HCT116 (cell line): ENCODE data around the gene RBM20. TPM values are rescaled to one million over a fixed set of nuclear protein-coding genes. Genes with fewer than 3 reads are reported as not detected.

Experiments
- ATAC-seq: fragments of 200-7000 bp; cut with Tn5 transposase; 2 replicates; pipeline ENCODE4 v1.9.1; 2020; ENCODE audit warnings: mild to moderate bottlenecking, moderate library complexity
- BruUV-seq: library from RNA; stranded (reverse); fragments of 400-500 nt; replicated peaks from 2 replicates; lab custom pipeline; 2021; lab: Mats Ljungman, UMichigan
- CTCF ChIA-PET: fragments of 300-600 bp; sonication (Branson Sonifier 250); formaldehyde crosslinking; loops from one replicate; lab custom pipeline; 2021; ENCODE audit warnings: antibody characterized with exemption; lab: Charles Lee
- POLR2A ChIA-PET: fragments of 300-600, 350-600 bp; sonication (Branson Sonifier 250); formaldehyde crosslinking; loops from one replicate; lab custom pipeline; 2021; ENCODE audit warnings: antibody characterized with exemption; lab: Charles Lee
- RAD21 ChIA-PET, 2 experiments: fragments of 300-600 bp; sonication (Branson Sonifier 250); formaldehyde crosslinking; loops; one replicate each; lab custom pipeline; 2023; ENCODE audit warnings: low total read pairs in 2 of 2; ENCODE audit not compliant: uncharacterized antibody in 2 of 2, unreplicated experiment in 2 of 2, low non-redundant PET in 1 of 2; lab: Charles Lee
- DNase-seq: peaks from one replicate; pipeline ENCODE4 v3.0.0-alpha.2; 2010; ENCODE audit warnings: low read depth, low spot score
- H2AFZ ChIP-seq: fragments of 200-600 bp; shearing (Covaris generic), sonication (generic); 2 replicates; pipeline ENCODE4 v1.6.1; 2017; ENCODE audit warnings: low read depth, mixed run types, mixed read lengths, antibody characterized with exemption, low read length; ENCODE audit not compliant: poor library complexity, severe bottlenecking
- H3K27ac ChIP-seq: 2 replicates; pipeline ENCODE4 v1.5.1; 2012; ENCODE audit warnings: low read depth, low read length
- H3K27me3 ChIP-seq: fragments of 200-600 bp; sonication (generic); 2 replicates; pipeline ENCODE4 v1.6.1; 2016; ENCODE audit warnings: mixed run types, low read length, mixed read lengths; ENCODE audit not compliant: insufficient read depth
- H3K36me3 ChIP-seq, 2 experiments: fragments of 200-500 bp in 1 of 2; fragments of 200-600 bp in 1 of 2; sonication (Bioruptor generic) in 1 of 2; sonication (generic) in 1 of 2; 2 replicates each; pipeline versions ENCODE4 v1.5.1 to v1.6.1; 2014 to 2016; ENCODE audit warnings: low read length in 2 of 2, inconsistent platforms in 1 of 2, mixed read lengths in 1 of 2, mixed run types in 1 of 2; ENCODE audit not compliant: insufficient read depth in 2 of 2, control insufficient read depth in 1 of 2
- H3K4me1 ChIP-seq, 2 experiments: fragments of 200-600 bp in 1 of 2; sonication (generic) in 1 of 2; 2 replicates each; pipeline versions ENCODE4 v1.5.1 to v1.6.1; 2012 to 2017; ENCODE audit warnings: low read length in 2 of 2, inconsistent platforms in 1 of 2, mild to moderate bottlenecking in 1 of 2, mixed read lengths in 1 of 2, mixed run types in 1 of 2, moderate library complexity in 1 of 2; ENCODE audit not compliant: insufficient read depth in 2 of 2, control insufficient read depth in 1 of 2
- H3K4me2 ChIP-seq: fragments of 200-600 bp; sonication (generic); 2 replicates; pipeline ENCODE4 v1.6.1; 2017; ENCODE audit warnings: mixed run types, low read length, mixed read lengths
- H3K4me3 ChIP-seq, 2 experiments: fragments of 200-600 bp in 1 of 2; sonication (generic) in 1 of 2; replicated peaks in 1 of 2; 2 replicates each; pipeline ENCODE4 v1.5.1; 2011 to 2016; ENCODE audit warnings: low read length in 2 of 2, control low read depth in 1 of 2, low read depth in 1 of 2, mild to moderate bottlenecking in 1 of 2, mixed read lengths in 1 of 2, mixed run types in 1 of 2
- H3K79me2 ChIP-seq: fragments of 200-600 bp; sonication (generic); 2 replicates; pipeline ENCODE4 v1.6.1; 2017; ENCODE audit warnings: mild to moderate bottlenecking, mixed run types, low read length, moderate library complexity, mixed read lengths; ENCODE audit not compliant: insufficient read depth
- H3K9ac ChIP-seq: fragments of 200-600 bp; sonication (generic); 2 replicates; pipeline ENCODE4 v1.6.1; 2016; ENCODE audit warnings: low read length, mixed read lengths
- H3K9me2 ChIP-seq: fragments of 200-600 bp; sonication (generic), shearing (Covaris generic); 2 replicates; pipeline ENCODE4 v1.6.1; 2017; ENCODE audit warnings: mixed run types, mild to moderate bottlenecking, moderate library complexity; ENCODE audit not compliant: insufficient read depth
- H3K9me3 ChIP-seq, 2 experiments: fragments of 200-500 bp in 1 of 2; fragments of 200-600 bp in 1 of 2; sonication (Bioruptor generic) in 1 of 2; sonication (generic) in 1 of 2; 2 replicates each; pipeline ENCODE4 v1.6.1; 2014 to 2017; ENCODE audit warnings: low read length in 2 of 2, mixed read lengths in 2 of 2, inconsistent platforms in 1 of 2, low read depth in 1 of 2, mild to moderate bottlenecking in 1 of 2, mixed run types in 1 of 2, moderate library complexity in 1 of 2; ENCODE audit not compliant: control insufficient read depth in 1 of 2, insufficient read depth in 1 of 2
- H4K20me1 ChIP-seq: fragments of 200-600 bp; sonication (generic), shearing (Covaris generic); 2 replicates; pipeline ENCODE4 v1.6.1; 2017; ENCODE audit warnings: mixed run types, mild to moderate bottlenecking, moderate library complexity; ENCODE audit not compliant: insufficient read depth
- CEBPB ChIP-seq: IDR thresholded peaks from 2 replicates; pipeline ENCODE4 v1.6.1; 2012; ENCODE audit warnings: low read depth
- EGR1 ChIP-seq: IDR thresholded peaks from 2 replicates; pipeline ENCODE4 v1.6.1; 2012; ENCODE audit warnings: low read depth
- ELF1 ChIP-seq: IDR thresholded peaks from 2 replicates; pipeline ENCODE4 v1.6.1; 2012; ENCODE audit warnings: low read depth, borderline replicate concordance
- EZH2 ChIP-seq: fragments of 200-600 bp; sonication (generic); IDR thresholded peaks from 2 replicates; pipeline ENCODE4 v1.6.1; 2017; ENCODE audit warnings: antibody characterized with exemption, mixed run types
- EZH2phosphoT487 ChIP-seq: fragments of 200-600 bp; IDR thresholded peaks from 2 replicates; pipeline ENCODE4 v1.6.1; 2018; ENCODE audit warnings: antibody characterized with exemption, borderline replicate concordance
- FOSL1 ChIP-seq: IDR thresholded peaks from 2 replicates; pipeline ENCODE4 v1.6.1; 2012; ENCODE audit warnings: low read depth
- JUND ChIP-seq: IDR thresholded peaks from 2 replicates; pipeline ENCODE4 v1.6.1; 2012
- POLR2A ChIP-seq: IDR thresholded peaks from 2 replicates; pipeline ENCODE4 v1.7.0; 2011; ENCODE audit warnings: borderline replicate concordance; ENCODE audit not compliant: insufficient read depth, insufficient read length; ENCODE audit errors: extremely low read depth
- RAD21 ChIP-seq: IDR thresholded peaks from 2 replicates; pipeline ENCODE4 v1.6.1; 2012; ENCODE audit warnings: low read depth, mild to moderate bottlenecking
- SP1 ChIP-seq: IDR thresholded peaks from 2 replicates; pipeline ENCODE4 v1.6.1; 2012; ENCODE audit warnings: low read depth
- SRF ChIP-seq: IDR thresholded peaks from 2 replicates; pipeline ENCODE4 v1.6.1; 2012; ENCODE audit warnings: low read depth
- TCF7L2 ChIP-seq: IDR thresholded peaks from 2 replicates; pipeline ENCODE4 v1.7.0; 2011; ENCODE audit warnings: borderline replicate concordance, inconsistent platforms; ENCODE audit not compliant: insufficient read depth, insufficient read length; ENCODE audit errors: extremely low read depth
- YY1 ChIP-seq: IDR thresholded peaks from 2 replicates; pipeline ENCODE4 v1.6.1; 2011; ENCODE audit warnings: low read length, low read depth, moderate library complexity, mild to moderate bottlenecking; ENCODE audit not compliant: insufficient replicate concordance; ENCODE audit errors: extremely low read depth
- ZFX ChIP-seq: fragments of 450-650 bp; IDR thresholded peaks from 2 replicates; pipeline ENCODE4 v1.6.1; 2017
- ZNF274 ChIP-seq: fragments of 200-500 bp; sonication (Bioruptor generic); IDR thresholded peaks from 2 replicates; pipeline ENCODE4 v1.6.1; 2014; ENCODE audit warnings: mild to moderate bottlenecking, low read depth, low read length, inconsistent platforms
- intact Hi-C: fragments of 100-400 bp; cut with micrococcal nuclease; formaldehyde crosslinking; loops from 2 replicates; pipeline ENCODE4 v1.10.0; 2022
- total RNA-seq: library from RNA; stranded (reverse); gene quantifications from one replicate; pipeline ENCODE4 v1.2.1, GENCODE V29; 2021; ENCODE audit not compliant: unreplicated experiment
- TF ChIP-seq, protein P1 (sequence below): IDR thresholded peaks from 2 replicates; pipeline ENCODE4 v1.6.1; 2012
- TF ChIP-seq, protein P2 (sequence below), 3 experiments: fragments of 200-600 bp in 1 of 3; sonication (generic) in 1 of 3; IDR thresholded peaks in 2 of 3; conservative IDR thresholded peaks in 1 of 3; 2 replicates each; pipeline ENCODE4 v1.5.1; 2012 to 2017; ENCODE audit warnings: low read depth in 2 of 3, low read length in 2 of 3, antibody characterized with exemption in 1 of 3, borderline replicate concordance in 1 of 3, control low read depth in 1 of 3, mild to moderate bottlenecking in 1 of 3, mixed read lengths in 1 of 3, mixed run types in 1 of 3, moderate library complexity in 1 of 3; ENCODE audit not compliant: insufficient read depth in 1 of 3
- TF ChIP-seq, protein P3 (sequence below): IDR thresholded peaks from 2 replicates; pipeline ENCODE4 v1.6.1; 2011; ENCODE audit warnings: mild to moderate bottlenecking, low read length, moderate library complexity; ENCODE audit not compliant: insufficient replicate concordance; ENCODE audit errors: extremely low read depth
- TF ChIP-seq, protein P4 (sequence below): IDR thresholded peaks from 2 replicates; pipeline ENCODE4 v1.6.1; 2012; ENCODE audit warnings: low read depth

The RBM20 gene
- total RNA-seq, 1 experiment from 2014 or later = 2.0 TPM

DNA sequence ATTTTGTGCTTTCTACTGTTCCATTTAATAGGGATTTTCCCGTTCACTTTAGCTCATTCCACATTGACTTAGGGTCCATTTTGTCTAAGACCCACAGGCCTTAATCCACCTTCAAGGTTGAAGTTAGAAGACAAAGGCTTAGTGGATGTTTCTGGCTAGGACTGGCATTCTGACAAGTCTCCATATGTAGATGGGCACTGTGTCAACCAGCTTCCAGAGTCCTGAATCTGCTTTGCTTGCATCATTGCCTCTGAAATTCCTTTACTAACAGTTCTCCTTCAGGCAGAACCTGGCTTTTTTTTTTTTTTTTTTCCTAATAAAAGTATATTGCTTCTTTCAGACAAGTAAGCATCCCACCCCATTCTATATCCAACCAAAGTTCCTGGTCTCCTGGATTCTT, 158.0 kb downstream of the RBM20 start:
- Histone ChIP-seq H3K27ac (no peak overlapping the region), H3K36me3 (no peaks in the 10 kb centered on the region)

More for the DNA sequence above, 158.0 kb downstream of the RBM20 start:
- Histone ChIP-seq H3K9me3 (no peaks in the 10 kb centered on the region), H2AFZ (no peak overlapping the region), H3K79me2 (no peaks in the 10 kb centered on the region), H3K9ac (no peak overlapping the region), H3K4me3 (no peak overlapping the region), H3K4me1 (peaks cover 2 to 4% of the 10 kb centered on the region in 2 experiments; a peak in 1 of 4 replicates), H4K20me1 (no peaks in the 10 kb centered on the region), H3K4me2 (no peak overlapping the region), H3K27me3 (no peaks in the 10 kb centered on the region), H3K9me2 (no peaks in the 10 kb centered on the region)
- POLR2A ChIA-PET = no interaction called here
- RAD21 ChIA-PET = no interaction called here
- CTCF ChIA-PET = no interaction called here
- TF ChIP-seq, protein P1, sequence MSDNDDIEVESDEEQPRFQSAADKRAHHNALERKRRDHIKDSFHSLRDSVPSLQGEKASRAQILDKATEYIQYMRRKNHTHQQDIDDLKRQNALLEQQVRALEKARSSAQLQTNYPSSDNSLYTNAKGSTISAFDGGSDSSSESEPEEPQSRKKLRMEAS = no peak
- TF ChIP-seq, protein P2, sequence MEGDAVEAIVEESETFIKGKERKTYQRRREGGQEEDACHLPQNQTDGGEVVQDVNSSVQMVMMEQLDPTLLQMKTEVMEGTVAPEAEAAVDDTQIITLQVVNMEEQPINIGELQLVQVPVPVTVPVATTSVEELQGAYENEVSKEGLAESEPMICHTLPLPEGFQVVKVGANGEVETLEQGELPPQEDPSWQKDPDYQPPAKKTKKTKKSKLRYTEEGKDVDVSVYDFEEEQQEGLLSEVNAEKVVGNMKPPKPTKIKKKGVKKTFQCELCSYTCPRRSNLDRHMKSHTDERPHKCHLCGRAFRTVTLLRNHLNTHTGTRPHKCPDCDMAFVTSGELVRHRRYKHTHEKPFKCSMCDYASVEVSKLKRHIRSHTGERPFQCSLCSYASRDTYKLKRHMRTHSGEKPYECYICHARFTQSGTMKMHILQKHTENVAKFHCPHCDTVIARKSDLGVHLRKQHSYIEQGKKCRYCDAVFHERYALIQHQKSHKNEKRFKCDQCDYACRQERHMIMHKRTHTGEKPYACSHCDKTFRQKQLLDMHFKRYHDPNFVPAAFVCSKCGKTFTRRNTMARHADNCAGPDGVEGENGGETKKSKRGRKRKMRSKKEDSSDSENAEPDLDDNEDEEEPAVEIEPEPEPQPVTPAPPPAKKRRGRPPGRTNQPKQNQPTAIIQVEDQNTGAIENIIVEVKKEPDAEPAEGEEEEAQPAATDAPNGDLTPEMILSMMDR (IDR thresholded peaks at IDR 0.05 in 2 of 3, conservative IDR thresholded peaks at IDR 0.05 in 1 of 3; ENCODE audit: borderline replicate concordance in 1 of 3, insufficient read depth in 1 of 3, low read depth in 2 of 3, low read length in 2 of 3) = no peak
- TF ChIP-seq CEBPB (no peak), SP1 (no peak), FOSL1 (no peak), TCF7L2 (no peak), RAD21 (no peak), POLR2A (no peak), SRF (no peak), EGR1 (no peak), EZH2phosphoT487 (no peak), JUND (no peak), YY1 (no peak), ZFX (no peak), ELF1 (no peak), ZNF274 (no peak), EZH2 (no peak)
- TF ChIP-seq, protein P3, sequence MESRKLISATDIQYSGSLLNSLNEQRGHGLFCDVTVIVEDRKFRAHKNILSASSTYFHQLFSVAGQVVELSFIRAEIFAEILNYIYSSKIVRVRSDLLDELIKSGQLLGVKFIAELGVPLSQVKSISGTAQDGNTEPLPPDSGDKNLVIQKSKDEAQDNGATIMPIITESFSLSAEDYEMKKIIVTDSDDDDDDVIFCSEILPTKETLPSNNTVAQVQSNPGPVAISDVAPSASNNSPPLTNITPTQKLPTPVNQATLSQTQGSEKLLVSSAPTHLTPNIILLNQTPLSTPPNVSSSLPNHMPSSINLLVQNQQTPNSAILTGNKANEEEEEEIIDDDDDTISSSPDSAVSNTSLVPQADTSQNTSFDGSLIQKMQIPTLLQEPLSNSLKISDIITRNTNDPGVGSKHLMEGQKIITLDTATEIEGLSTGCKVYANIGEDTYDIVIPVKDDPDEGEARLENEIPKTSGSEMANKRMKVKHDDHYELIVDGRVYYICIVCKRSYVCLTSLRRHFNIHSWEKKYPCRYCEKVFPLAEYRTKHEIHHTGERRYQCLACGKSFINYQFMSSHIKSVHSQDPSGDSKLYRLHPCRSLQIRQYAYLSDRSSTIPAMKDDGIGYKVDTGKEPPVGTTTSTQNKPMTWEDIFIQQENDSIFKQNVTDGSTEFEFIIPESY = no peak
- TF ChIP-seq, protein P4, sequence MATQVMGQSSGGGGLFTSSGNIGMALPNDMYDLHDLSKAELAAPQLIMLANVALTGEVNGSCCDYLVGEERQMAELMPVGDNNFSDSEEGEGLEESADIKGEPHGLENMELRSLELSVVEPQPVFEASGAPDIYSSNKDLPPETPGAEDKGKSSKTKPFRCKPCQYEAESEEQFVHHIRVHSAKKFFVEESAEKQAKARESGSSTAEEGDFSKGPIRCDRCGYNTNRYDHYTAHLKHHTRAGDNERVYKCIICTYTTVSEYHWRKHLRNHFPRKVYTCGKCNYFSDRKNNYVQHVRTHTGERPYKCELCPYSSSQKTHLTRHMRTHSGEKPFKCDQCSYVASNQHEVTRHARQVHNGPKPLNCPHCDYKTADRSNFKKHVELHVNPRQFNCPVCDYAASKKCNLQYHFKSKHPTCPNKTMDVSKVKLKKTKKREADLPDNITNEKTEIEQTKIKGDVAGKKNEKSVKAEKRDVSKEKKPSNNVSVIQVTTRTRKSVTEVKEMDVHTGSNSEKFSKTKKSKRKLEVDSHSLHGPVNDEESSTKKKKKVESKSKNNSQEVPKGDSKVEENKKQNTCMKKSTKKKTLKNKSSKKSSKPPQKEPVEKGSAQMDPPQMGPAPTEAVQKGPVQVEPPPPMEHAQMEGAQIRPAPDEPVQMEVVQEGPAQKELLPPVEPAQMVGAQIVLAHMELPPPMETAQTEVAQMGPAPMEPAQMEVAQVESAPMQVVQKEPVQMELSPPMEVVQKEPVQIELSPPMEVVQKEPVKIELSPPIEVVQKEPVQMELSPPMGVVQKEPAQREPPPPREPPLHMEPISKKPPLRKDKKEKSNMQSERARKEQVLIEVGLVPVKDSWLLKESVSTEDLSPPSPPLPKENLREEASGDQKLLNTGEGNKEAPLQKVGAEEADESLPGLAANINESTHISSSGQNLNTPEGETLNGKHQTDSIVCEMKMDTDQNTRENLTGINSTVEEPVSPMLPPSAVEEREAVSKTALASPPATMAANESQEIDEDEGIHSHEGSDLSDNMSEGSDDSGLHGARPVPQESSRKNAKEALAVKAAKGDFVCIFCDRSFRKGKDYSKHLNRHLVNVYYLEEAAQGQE = no peak
- no peak for DNase-seq
- intact Hi-C loops = loop anchor here (5.0 kb wide), 1 partner anchor 90 kb away; no protein-coding TSS in a partner anchor
- ATAC-seq = no peak
- BruUV-seq = no TSS peak
